Left lung (tissue), 10 donors: Measurements from ENCODE around the gene TNFRSF18. TPM values are rescaled to one million over a fixed set of nuclear protein-coding genes. Genes with fewer than 3 reads are reported as not detected.

Source experiments
- ATAC-seq: fragments of 200-7000 bp; cut with Tn5 transposase; one replicate; pipeline ENCODE4 v1.9.1; 2020; ENCODE audit warnings: moderate library complexity
- DNase-seq, 4 donors: peaks; one replicate each; pipeline ENCODE4 v3.0.0-alpha.2; 2013 to 2020
- H3K27ac ChIP-seq, 2 donors: fragments of 200-600 bp; sonication (generic) in 1 of 2; one replicate each; pipeline versions ENCODE4 v1.5.0 to v1.8.0; 2020 to 2021
- H3K27me3 ChIP-seq, 2 donors: fragments of 200-600 bp; sonication (generic) in 1 of 2; one replicate each; pipeline versions ENCODE4 v1.5.0 to v1.8.0; 2020 to 2021
- H3K36me3 ChIP-seq, 2 donors: fragments of 200-600 bp; sonication (generic) in 1 of 2; one replicate each; pipeline versions ENCODE4 v1.5.0 to v1.8.0; 2020 to 2021
- H3K4me1 ChIP-seq, 2 donors: fragments of 200-600 bp; one replicate each; pipeline ENCODE4 v1.8.0; 2021
- H3K4me3 ChIP-seq, 2 donors: fragments of 200-600 bp; sonication (generic) in 1 of 2; one replicate each; pipeline versions ENCODE4 v1.5.0 to v1.8.0; 2020 to 2021; ENCODE audit warnings: mild to moderate bottlenecking in 1 of 2
- H3K9me3 ChIP-seq, 2 donors: fragments of 200-600 bp; sonication (generic) in 1 of 2; one replicate each; pipeline versions ENCODE4 v1.5.0 to v1.8.0; 2020 to 2021
- intact Hi-C, 2 donors: fragments of 100-400 bp; cut with DNase I; formaldehyde crosslinking; loops; one replicate each; pipeline versions ENCODE4 v1.11.2 to v1.14.2; 2022
- polyA plus RNA-seq, 6 donors: library from polyadenylated mRNA; unstranded; fragments of 120-200 nt; gene quantifications; one replicate each; pipeline ENCODE4 v1.2.1, GENCODE V29; 2013; ENCODE audit not compliant: insufficient read length in 6 of 6
- total RNA-seq, 2 donors: library from RNA; stranded (reverse); fragmentation: NEBNext Ultra II Directional; extraction: Animal tissue kit (Norgen Biotek cat#: 25700); gene quantifications; one replicate each; pipeline ENCODE4 v1.2.1, GENCODE V29; 2021
- TF ChIP-seq, protein P1 (sequence below), 2 donors: fragments of 200-600 bp; sonication (generic) in 1 of 2; IDR thresholded peaks; one replicate each; pipeline versions ENCODE4 v1.5.0 to v1.8.0; 2021; ENCODE audit warnings: antibody characterized with exemption in 2 of 2
- donor health status: DM: no; HTN: yes; CAD: no.
- donor health status: DM: no; HTN: no; CAD: no.

Gene TNFRSF18
- total and polyA plus RNA-seq, 8 donors: 0.38 to 1.3 (median 0.62) TPM

DNA sequence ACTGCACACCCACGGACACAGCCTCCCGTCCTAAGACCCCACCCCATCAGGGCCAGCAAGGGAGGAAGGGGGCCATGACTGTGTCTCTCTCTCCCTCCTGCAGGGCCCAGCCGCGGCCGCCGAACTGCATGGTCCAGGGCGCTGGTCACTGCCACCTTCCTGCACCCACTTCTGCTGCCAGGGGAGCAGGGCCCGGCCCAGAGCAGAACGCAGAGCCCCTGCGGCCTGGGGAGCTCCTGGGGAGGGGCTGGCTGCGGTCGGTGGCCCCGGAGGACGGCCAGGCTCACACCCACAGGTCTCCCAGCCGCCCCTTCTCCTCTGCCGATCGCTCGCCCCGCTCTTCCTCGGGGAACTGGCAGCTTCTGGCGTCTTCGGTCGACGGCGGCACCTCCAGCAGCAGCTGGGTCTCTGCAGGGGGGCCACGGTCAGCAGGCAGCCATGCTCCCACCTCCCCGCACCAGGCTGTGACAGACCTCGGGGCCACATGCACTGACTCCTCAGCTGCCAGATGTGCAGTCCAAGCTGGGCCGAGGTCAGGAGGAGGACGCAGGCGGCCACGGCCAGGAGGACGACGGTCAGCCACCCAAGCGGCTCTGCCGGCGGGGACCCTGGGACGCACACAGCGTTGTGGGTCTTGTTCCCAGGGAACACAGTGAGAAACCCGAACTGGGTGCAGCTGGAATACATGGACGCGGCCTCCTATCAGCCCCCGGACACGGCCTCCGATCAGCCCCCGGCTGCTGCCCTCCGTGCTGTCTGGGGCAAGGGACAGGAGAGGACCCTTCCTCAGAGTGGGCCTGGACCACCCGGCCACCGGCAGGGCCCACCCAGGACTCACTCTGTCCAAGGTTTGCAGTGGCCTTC lies 2.6 kb downstream of the TNFRSF18 start:
- H3K27ac ChIP-seq: no peak overlapping the region
- DNase-seq: peak in 1 of 4 donors; percentile 78
- H3K27me3 ChIP-seq: peaks cover 18 to 91% of the 10 kb centered on the region in 2 donors
- peaks cover 7 to 41% of the 10 kb centered on the region in 2 donors for H3K4me1 ChIP-seq
- TF ChIP-seq, protein P1, sequence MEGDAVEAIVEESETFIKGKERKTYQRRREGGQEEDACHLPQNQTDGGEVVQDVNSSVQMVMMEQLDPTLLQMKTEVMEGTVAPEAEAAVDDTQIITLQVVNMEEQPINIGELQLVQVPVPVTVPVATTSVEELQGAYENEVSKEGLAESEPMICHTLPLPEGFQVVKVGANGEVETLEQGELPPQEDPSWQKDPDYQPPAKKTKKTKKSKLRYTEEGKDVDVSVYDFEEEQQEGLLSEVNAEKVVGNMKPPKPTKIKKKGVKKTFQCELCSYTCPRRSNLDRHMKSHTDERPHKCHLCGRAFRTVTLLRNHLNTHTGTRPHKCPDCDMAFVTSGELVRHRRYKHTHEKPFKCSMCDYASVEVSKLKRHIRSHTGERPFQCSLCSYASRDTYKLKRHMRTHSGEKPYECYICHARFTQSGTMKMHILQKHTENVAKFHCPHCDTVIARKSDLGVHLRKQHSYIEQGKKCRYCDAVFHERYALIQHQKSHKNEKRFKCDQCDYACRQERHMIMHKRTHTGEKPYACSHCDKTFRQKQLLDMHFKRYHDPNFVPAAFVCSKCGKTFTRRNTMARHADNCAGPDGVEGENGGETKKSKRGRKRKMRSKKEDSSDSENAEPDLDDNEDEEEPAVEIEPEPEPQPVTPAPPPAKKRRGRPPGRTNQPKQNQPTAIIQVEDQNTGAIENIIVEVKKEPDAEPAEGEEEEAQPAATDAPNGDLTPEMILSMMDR (IDR thresholded peaks at IDR 0.05): no peak
- ATAC-seq: no peak
- no peak overlapping the region for H3K4me3 ChIP-seq
- intact Hi-C loops: no loop called here
- no peaks in the 10 kb centered on the region for H3K9me3 ChIP-seq
- no peaks in the 10 kb centered on the region for H3K36me3 ChIP-seq

DNA sequence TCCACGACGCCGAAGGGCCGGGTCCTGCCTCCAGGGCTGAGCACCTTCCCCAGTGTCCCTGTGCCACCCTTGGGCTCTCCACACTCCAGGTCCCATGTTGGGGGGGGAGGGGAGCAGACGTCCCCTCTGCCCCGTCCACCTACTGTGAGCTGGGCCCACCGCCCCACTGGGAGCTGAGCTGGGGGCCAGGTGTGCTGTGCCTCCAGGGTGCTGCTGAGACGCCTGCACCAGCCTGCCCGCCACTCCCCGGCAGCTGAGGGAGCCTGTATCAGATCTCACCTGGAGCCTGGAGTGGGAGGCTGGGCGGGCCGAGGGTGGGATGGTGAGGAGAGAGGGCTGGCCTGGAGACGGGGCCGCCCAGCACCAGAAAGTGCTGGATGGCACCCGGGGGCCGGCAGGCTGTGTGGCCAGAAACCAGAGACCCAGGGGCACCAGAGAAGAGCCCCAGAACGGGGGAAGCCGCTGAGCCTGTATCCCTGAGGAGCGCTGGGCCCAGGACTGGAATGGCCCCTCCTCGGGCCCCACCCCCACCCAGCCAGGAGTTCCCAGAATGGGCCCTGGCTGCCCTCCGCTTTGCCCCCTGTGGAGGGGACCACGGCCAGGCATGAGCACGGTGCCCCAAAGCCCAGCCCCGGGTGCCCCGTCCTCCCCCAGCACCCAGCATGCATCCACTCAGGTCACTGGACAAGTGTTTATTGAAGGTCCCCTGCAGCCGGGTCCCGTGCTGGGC lies 3.4 kb downstream of the TNFRSF18 start:
- intact Hi-C loops: no loop called here
- H3K27ac ChIP-seq: no peak overlapping the region
- ATAC-seq: no peak
- no peak overlapping the region for H3K4me3 ChIP-seq
- H3K9me3 ChIP-seq: no peaks in the 10 kb centered on the region
- TF ChIP-seq, protein P1 (IDR thresholded peaks at IDR 0.05): no peak
- DNase-seq: peak in 1 of 4 donors; percentile 65
- no peaks in the 10 kb centered on the region for H3K36me3 ChIP-seq
- peaks cover 3 to 33% of the 10 kb centered on the region in 2 donors for H3K4me1 ChIP-seq
- peaks cover 18 to 88% of the 10 kb centered on the region in 2 donors for H3K27me3 ChIP-seq

DNA sequence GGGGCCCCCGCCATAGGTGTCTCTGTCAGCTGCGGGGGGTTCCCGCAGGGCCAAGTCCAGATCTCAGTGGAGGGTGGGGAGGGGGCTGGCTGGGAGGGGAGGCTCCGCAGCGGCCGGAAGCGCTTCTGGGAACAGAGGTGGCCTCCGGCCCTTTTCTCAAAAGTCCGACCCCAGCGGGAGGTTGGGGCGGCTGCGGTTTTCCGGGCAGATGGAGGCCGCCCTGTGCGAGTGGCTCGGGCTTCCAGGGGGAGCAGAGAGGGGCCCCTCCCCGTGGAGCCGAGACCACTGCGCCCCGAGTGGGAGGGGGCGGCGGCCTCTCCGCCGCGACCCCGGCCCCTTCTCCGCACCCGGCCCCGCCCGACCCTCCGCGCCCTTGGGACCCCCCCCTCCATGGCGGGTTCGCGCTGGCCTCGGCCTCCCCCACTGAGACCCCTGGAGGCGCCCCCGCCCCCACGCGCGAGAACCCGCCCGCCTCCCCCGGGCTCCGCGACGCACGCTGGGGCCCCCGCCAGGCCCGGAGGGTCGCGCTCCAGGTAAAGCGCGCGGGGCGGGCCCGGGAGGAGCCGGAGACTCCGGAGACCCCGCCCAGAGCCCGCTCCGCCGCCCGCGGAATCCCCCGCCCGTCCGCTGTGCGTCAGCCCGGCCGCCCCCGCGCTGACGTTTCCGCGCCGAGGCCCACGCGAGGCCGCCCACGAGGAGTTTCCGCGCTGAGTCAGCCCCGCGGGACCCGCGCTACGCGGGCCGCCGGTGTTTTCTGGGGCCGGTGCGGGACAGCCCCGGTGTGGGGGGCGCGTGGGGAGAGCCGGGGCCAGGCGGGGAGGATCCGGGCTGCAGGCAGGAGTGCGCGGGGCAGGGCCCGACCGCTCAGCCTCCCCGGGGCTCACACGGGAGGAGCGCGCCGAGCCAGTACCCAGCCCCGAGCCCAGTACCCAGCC lies 5.2 kb downstream of the TNFRSF18 start:
- intact Hi-C loops: no loop called here
- Histone ChIP-seq H3K4me1 (peaks cover 0 to 16% of the 10 kb centered on the region in 2 donors), H3K27ac (peak overlapping the region in 1 of 2 donors; percentile 13), H3K36me3 (no peaks in the 10 kb centered on the region), H3K9me3 (no peaks in the 10 kb centered on the region), H3K27me3 (peaks cover 7 to 74% of the 10 kb centered on the region in 2 donors), H3K4me3 (peak overlapping the region; percentile 13 to 39)
- ATAC-seq (peak; percentile 74), DNase-seq (peak in 3 of 4 donors; percentile 30 to 85 (median 67))
- TF ChIP-seq, protein P1 (IDR thresholded peaks at IDR 0.05): no peak

DNA sequence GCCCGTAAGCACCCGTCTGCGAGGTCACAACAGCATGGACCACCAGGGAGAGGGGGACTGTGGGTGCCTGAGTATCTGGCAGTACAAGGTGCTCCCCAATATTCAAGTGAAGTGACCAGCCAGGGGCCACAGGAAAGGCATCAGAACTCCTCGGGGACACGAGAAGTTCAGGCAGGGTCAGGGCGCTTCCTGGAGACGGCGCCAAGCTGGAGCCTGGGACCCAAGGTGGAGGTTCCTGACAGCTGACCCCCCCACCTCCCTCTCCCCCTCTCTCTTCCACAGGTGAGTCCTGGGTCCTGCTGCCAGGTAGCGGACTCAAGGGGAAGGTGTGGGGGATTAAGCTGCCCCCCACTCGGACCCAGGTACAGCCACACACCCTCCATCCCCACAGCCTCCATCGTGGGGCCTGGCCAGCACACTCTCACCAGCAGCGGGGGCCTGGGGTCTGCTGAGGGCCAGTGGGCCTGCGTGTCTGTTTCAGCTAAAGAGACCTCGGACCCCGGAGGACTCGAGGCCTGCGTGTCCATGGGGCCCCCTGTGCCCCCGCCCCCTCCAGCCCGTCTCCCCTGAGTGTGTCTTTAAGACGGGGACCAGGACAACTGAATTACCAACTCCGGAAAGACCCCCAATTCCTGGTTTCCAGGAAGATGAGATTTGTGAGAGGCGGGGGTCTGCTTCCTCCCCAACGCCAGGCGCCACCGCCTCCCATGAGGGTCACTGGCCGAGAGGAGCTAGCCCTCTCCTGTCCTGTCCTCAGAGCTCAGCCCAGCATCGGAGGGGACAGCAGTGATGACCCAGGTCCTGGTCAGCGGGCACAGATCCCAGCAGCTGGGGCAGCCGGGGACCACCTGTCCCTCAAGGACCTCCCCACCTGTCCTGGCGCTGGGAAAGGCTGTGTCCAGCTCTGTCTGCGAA lies 6.2 kb downstream of the TNFRSF18 start:
- Histone ChIP-seq H3K9me3 (peaks cover 0 to 5% of the 10 kb centered on the region in 2 donors), H3K27me3 (peaks cover 0 to 64% of the 10 kb centered on the region in 2 donors), H3K36me3 (no peaks in the 10 kb centered on the region), H3K4me1 (peaks cover 0 to 13% of the 10 kb centered on the region in 2 donors), H3K27ac (no peak overlapping the region), H3K4me3 (peak overlapping the region in 1 of 2 donors; percentile 39)
- peak in 1 of 4 donors; percentile 76 for DNase-seq
- intact Hi-C loops: no loop called here
- TF ChIP-seq, protein P1 (IDR thresholded peaks at IDR 0.05): no peak
- ATAC-seq: no peak
